ENCODE data around the gene TNMD. TPM values are rescaled to one million over a fixed set of nuclear protein-coding genes. Genes with fewer than 3 reads are reported as not detected.

The TNMD gene
- polyA plus RNA-seq, 1 of the 3 experiments (the other 2 are of a cell fraction) = not detected

- POLR2A ChIA-PET = no interaction called here
- H3F3A ChIP-seq (replicated peaks; ENCODE audit: insufficient read depth) = no peaks in the 10 kb centered on the region
- no peaks in the 10 kb centered on the region for H3K9me3 ChIP-seq
- no peak overlapping the region for H3K9ac ChIP-seq
- no peak overlapping the region for H3K4me2 ChIP-seq
- no peaks in the 10 kb centered on the region for H3K9me2 ChIP-seq
- CTCF ChIA-PET = interaction anchor here (2.2 to 2.5 kb wide), 2 partner anchors 11 to 121 kb away, joined by 7 to 16 read pairs; partner anchors contain the start of gene TSPAN6
- H3K36me3 ChIP-seq (replicated peaks in 1 of 2; ENCODE audit: control insufficient read depth in 1 of 2, insufficient read depth in 2 of 2, low read length in 1 of 2) = no peaks in the 10 kb centered on the region
- no peaks in the 10 kb centered on the region for H4K20me1 ChIP-seq (ENCODE audit: insufficient read depth)
- no peak overlapping the region for H3K4me3 ChIP-seq (ENCODE audit: low read depth in 2 of 2, low read length in 1 of 2)
- no peak overlapping the region for H2AFZ ChIP-seq (ENCODE audit: low read depth)
- peaks cover 0 to 14% of the 10 kb centered on the region in 2 experiments; a peak in 1 of 4 replicates for H3K4me1 ChIP-seq (ENCODE audit: control insufficient read depth in 1 of 2, insufficient read depth in 2 of 2, low read depth in 1 of 2, low read length in 1 of 2)
- 0 out of 2 replicates have a peak, but pooled peaks cover 4% of the 10 kb centered on the region for H3K27me3 ChIP-seq (ENCODE audit: insufficient read depth)
- no peak overlapping the region for H3K27ac ChIP-seq (ENCODE audit: low read depth in 2 of 2, low read length in 1 of 2)
- no peak for DNase-seq
- TF ChIP-seq NFIC (IDR thresholded peaks at IDR 0.05; ENCODE audit: borderline replicate concordance) = no peak
- TF ChIP-seq FOSL2 (IDR thresholded peaks at IDR 0.05; ENCODE audit: borderline replicate concordance, low read depth) = no peak
- no peak for TF ChIP-seq GATA2 (CRISPR knock-in tag; IDR thresholded peaks at IDR 0.05)
- TF ChIP-seq EP300 (IDR thresholded peaks at IDR 0.05; ENCODE audit: borderline replicate concordance in 1 of 2, low read depth in 1 of 2, low read length in 1 of 2) = no peak
- TF ChIP-seq SMC3 (IDR thresholded peaks at IDR 0.05; ENCODE audit: low read depth, low read length) = no peak
- TF ChIP-seq, protein P1, sequence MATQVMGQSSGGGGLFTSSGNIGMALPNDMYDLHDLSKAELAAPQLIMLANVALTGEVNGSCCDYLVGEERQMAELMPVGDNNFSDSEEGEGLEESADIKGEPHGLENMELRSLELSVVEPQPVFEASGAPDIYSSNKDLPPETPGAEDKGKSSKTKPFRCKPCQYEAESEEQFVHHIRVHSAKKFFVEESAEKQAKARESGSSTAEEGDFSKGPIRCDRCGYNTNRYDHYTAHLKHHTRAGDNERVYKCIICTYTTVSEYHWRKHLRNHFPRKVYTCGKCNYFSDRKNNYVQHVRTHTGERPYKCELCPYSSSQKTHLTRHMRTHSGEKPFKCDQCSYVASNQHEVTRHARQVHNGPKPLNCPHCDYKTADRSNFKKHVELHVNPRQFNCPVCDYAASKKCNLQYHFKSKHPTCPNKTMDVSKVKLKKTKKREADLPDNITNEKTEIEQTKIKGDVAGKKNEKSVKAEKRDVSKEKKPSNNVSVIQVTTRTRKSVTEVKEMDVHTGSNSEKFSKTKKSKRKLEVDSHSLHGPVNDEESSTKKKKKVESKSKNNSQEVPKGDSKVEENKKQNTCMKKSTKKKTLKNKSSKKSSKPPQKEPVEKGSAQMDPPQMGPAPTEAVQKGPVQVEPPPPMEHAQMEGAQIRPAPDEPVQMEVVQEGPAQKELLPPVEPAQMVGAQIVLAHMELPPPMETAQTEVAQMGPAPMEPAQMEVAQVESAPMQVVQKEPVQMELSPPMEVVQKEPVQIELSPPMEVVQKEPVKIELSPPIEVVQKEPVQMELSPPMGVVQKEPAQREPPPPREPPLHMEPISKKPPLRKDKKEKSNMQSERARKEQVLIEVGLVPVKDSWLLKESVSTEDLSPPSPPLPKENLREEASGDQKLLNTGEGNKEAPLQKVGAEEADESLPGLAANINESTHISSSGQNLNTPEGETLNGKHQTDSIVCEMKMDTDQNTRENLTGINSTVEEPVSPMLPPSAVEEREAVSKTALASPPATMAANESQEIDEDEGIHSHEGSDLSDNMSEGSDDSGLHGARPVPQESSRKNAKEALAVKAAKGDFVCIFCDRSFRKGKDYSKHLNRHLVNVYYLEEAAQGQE (IDR thresholded peaks at IDR 0.05; ENCODE audit: low read depth, low read length) = no peak
- TF ChIP-seq RCOR1 (IDR thresholded peaks at IDR 0.05; ENCODE audit: low read length) = no peak
- no peak for TF ChIP-seq JUND (IDR thresholded peaks at IDR 0.05)
- no peak for TF ChIP-seq TAF1 (IDR thresholded peaks at IDR 0.05; ENCODE audit: borderline replicate concordance, low read depth, low read length)
- TF ChIP-seq YY1 (IDR thresholded peaks at IDR 0.05; ENCODE audit: low read depth) = no peak
- no peak for TF ChIP-seq FOXJ3 (CRISPR knock-in tag; IDR thresholded peaks at IDR 0.05)
- TF ChIP-seq, protein P2, sequence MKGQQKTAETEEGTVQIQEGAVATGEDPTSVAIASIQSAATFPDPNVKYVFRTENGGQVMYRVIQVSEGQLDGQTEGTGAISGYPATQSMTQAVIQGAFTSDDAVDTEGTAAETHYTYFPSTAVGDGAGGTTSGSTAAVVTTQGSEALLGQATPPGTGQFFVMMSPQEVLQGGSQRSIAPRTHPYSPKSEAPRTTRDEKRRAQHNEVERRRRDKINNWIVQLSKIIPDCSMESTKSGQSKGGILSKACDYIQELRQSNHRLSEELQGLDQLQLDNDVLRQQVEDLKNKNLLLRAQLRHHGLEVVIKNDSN (IDR thresholded peaks at IDR 0.05; ENCODE audit: borderline replicate concordance, low read depth) = no peak
- no peak for TF ChIP-seq RXRA (IDR thresholded peaks at IDR 0.05; ENCODE audit: borderline replicate concordance, low read depth)
- TF ChIP-seq SIN3A (IDR thresholded peaks at IDR 0.05; ENCODE audit: borderline replicate concordance, low read depth, low read length) = no peak
- TF ChIP-seq POLR2AphosphoS5 (IDR thresholded peaks at IDR 0.05; ENCODE audit: low read depth, low read length) = no peak
- TF ChIP-seq, protein P3, sequence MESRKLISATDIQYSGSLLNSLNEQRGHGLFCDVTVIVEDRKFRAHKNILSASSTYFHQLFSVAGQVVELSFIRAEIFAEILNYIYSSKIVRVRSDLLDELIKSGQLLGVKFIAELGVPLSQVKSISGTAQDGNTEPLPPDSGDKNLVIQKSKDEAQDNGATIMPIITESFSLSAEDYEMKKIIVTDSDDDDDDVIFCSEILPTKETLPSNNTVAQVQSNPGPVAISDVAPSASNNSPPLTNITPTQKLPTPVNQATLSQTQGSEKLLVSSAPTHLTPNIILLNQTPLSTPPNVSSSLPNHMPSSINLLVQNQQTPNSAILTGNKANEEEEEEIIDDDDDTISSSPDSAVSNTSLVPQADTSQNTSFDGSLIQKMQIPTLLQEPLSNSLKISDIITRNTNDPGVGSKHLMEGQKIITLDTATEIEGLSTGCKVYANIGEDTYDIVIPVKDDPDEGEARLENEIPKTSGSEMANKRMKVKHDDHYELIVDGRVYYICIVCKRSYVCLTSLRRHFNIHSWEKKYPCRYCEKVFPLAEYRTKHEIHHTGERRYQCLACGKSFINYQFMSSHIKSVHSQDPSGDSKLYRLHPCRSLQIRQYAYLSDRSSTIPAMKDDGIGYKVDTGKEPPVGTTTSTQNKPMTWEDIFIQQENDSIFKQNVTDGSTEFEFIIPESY (IDR thresholded peaks at IDR 0.05; ENCODE audit: borderline replicate concordance, low read depth) = no peak
- no peak for TF ChIP-seq MAX (IDR thresholded peaks at IDR 0.05; ENCODE audit: low read depth)
- H3K79me2 ChIP-seq (ENCODE audit: insufficient read depth) = no peaks in the 10 kb centered on the region
- 33% methylated on average over 1 of the region's 2 CpGs for WGBS (ENCODE audit: low lambda C conversion rate)
These were observed 63.0 kb downstream of the TNMD start for GRCh38 chrX:100647739-100648138.
